ENCODE measurements around the gene NTM. TPM values are rescaled to one million over a fixed set of nuclear protein-coding genes. Genes with fewer than 3 reads are reported as not detected.

NTM gene
- total RNA-seq, 1 experiment from 2014 or later = not detected

DNA sequence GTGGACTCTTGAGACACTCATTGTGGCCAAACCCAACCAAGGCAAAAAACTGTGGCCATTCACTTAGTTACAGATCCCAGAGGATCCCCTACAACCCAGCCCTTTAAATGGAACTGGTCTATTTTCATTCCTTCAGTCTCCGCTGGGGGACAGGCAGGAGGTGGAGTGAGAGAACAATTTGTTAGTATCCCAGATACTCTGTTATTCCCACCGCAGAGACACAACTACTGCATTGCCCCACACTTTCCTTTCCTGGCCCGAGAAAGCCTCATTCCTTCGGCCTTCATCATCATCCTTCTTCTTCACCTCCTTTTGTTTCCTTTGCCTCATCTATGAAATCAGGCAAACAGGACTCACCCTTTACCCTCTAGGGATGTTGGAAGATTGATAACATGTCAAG is 191.1 kb downstream of the NTM start:
- no peaks in the 10 kb centered on the region for H4K20me1 ChIP-seq (ENCODE audit: insufficient read depth)
- H3K9me2 ChIP-seq (ENCODE audit: insufficient read depth) = no peaks in the 10 kb centered on the region
- ChIA-PET POLR2A (no interaction called here), CTCF (no interaction called here), RAD21 (ENCODE audit: low non-redundant PET in 1 of 2, low total read pairs in 2 of 2, uncharacterized antibody in 2 of 2, unreplicated experiment in 2 of 2) (no interaction called here)
- H3K27ac ChIP-seq (ENCODE audit: low read depth, low read length) = no peak overlapping the region
- H3K9ac ChIP-seq (ENCODE audit: low read length) = no peak overlapping the region
- no peak overlapping the region for H2AFZ ChIP-seq (ENCODE audit: low read depth, low read length, poor library complexity, severe bottlenecking)
- no peak for DNase-seq (ENCODE audit: low read depth, low spot score)
- no peaks in the 10 kb centered on the region for H3K36me3 ChIP-seq (ENCODE audit: control insufficient read depth in 1 of 2, insufficient read depth in 2 of 2, low read length in 2 of 2)
- intact Hi-C loops (cut with micrococcal nuclease) = no loop called here
- no peaks in the 10 kb centered on the region for H3K27me3 ChIP-seq (ENCODE audit: insufficient read depth, low read length)
- H3K4me2 ChIP-seq (ENCODE audit: low read length) = no peak overlapping the region
- H3K4me3 ChIP-seq (replicated peaks in 1 of 2; ENCODE audit: low read depth in 1 of 2, low read length in 2 of 2) = no peak overlapping the region
- H3K4me1 ChIP-seq (ENCODE audit: control insufficient read depth in 1 of 2, insufficient read depth in 2 of 2, low read length in 2 of 2) = no peaks in the 10 kb centered on the region
- no peak for TF ChIP-seq SIN3A (IDR thresholded peaks at IDR 0.05; ENCODE audit: low read depth)
- TF ChIP-seq JUND (IDR thresholded peaks at IDR 0.05) = no peak
- no peak for TF ChIP-seq ZFX (IDR thresholded peaks at IDR 0.05)
- TF ChIP-seq SRF (IDR thresholded peaks at IDR 0.05; ENCODE audit: low read depth) = no peak
- TF ChIP-seq CBX3 (IDR thresholded peaks at IDR 0.05; ENCODE audit: low read depth) = no peak
- ATAC-seq = no peak
- peaks cover 0 to 5% of the 10 kb centered on the region in 2 experiments; a peak in 2 of 4 replicates for H3K9me3 ChIP-seq (ENCODE audit: control insufficient read depth in 1 of 2, insufficient read depth in 1 of 2, low read depth in 1 of 2, low read length in 2 of 2)
- BruUV-seq (replicated peaks) = no TSS peak
- no peaks in the 10 kb centered on the region for H3K79me2 ChIP-seq (ENCODE audit: insufficient read depth, low read length)

- no peak for TF ChIP-seq JUND (IDR thresholded peaks at IDR 0.05)
- no peak for TF ChIP-seq ZFX (IDR thresholded peaks at IDR 0.05)
- no peak for TF ChIP-seq SRF (IDR thresholded peaks at IDR 0.05; ENCODE audit: low read depth)
- TF ChIP-seq, protein P1, sequence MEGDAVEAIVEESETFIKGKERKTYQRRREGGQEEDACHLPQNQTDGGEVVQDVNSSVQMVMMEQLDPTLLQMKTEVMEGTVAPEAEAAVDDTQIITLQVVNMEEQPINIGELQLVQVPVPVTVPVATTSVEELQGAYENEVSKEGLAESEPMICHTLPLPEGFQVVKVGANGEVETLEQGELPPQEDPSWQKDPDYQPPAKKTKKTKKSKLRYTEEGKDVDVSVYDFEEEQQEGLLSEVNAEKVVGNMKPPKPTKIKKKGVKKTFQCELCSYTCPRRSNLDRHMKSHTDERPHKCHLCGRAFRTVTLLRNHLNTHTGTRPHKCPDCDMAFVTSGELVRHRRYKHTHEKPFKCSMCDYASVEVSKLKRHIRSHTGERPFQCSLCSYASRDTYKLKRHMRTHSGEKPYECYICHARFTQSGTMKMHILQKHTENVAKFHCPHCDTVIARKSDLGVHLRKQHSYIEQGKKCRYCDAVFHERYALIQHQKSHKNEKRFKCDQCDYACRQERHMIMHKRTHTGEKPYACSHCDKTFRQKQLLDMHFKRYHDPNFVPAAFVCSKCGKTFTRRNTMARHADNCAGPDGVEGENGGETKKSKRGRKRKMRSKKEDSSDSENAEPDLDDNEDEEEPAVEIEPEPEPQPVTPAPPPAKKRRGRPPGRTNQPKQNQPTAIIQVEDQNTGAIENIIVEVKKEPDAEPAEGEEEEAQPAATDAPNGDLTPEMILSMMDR (IDR thresholded peaks at IDR 0.05 in 2 of 3, conservative IDR thresholded peaks at IDR 0.05 in 1 of 3; ENCODE audit: borderline replicate concordance in 1 of 3, insufficient read depth in 1 of 3, low read depth in 2 of 3, low read length in 2 of 3) = no peak
- no peak for TF ChIP-seq POLR2AphosphoS5 (IDR thresholded peaks at IDR 0.05; ENCODE audit: low read depth, low read length)
- no peak for TF ChIP-seq POLR2A (IDR thresholded peaks at IDR 0.05; ENCODE audit: borderline replicate concordance, extremely low read depth, insufficient read depth, insufficient read length)
- TF ChIP-seq CEBPB (IDR thresholded peaks at IDR 0.05; ENCODE audit: low read depth) = no peak
- TF ChIP-seq FOSL1 (IDR thresholded peaks at IDR 0.05; ENCODE audit: low read depth) = no peak
- TF ChIP-seq YY1 (IDR thresholded peaks at IDR 0.05; ENCODE audit: extremely low read depth, insufficient replicate concordance, low read depth, low read length) = no peak
- no peaks in the 10 kb centered on the region for H3K4me1 ChIP-seq (ENCODE audit: control insufficient read depth in 1 of 2, insufficient read depth in 2 of 2, low read length in 2 of 2)
- H3K27me3 ChIP-seq (ENCODE audit: insufficient read depth, low read length) = no peaks in the 10 kb centered on the region
- no peaks in the 10 kb centered on the region for H4K20me1 ChIP-seq (ENCODE audit: insufficient read depth)
- ATAC-seq = no peak
- no TSS peak for BruUV-seq (replicated peaks)
- no peak overlapping the region for H3K4me2 ChIP-seq (ENCODE audit: low read length)
- no peaks in the 10 kb centered on the region for H3K79me2 ChIP-seq (ENCODE audit: insufficient read depth, low read length)
- no peak overlapping the region for H3K4me3 ChIP-seq (replicated peaks in 1 of 2; ENCODE audit: low read depth in 1 of 2, low read length in 2 of 2)
- RAD21 ChIA-PET (ENCODE audit: low non-redundant PET in 1 of 2, low total read pairs in 2 of 2, uncharacterized antibody in 2 of 2, unreplicated experiment in 2 of 2) = no interaction called here
- no peak overlapping the region for H2AFZ ChIP-seq (ENCODE audit: low read depth, low read length, poor library complexity, severe bottlenecking)
- H3K9me3 ChIP-seq (ENCODE audit: control insufficient read depth in 1 of 2, insufficient read depth in 1 of 2, low read depth in 1 of 2, low read length in 2 of 2) = peaks cover 0 to 5% of the 10 kb centered on the region in 2 experiments; a peak in 2 of 4 replicates
- CTCF ChIA-PET = no interaction called here
- no peak for DNase-seq (ENCODE audit: low read depth, low spot score)
- H3K27ac ChIP-seq (ENCODE audit: low read depth, low read length) = no peak overlapping the region
- no peaks in the 10 kb centered on the region for H3K9me2 ChIP-seq (ENCODE audit: insufficient read depth)
- POLR2A ChIA-PET = no interaction called here
- H3K9ac ChIP-seq (ENCODE audit: low read length) = no peak overlapping the region
- no peaks in the 10 kb centered on the region for H3K36me3 ChIP-seq (ENCODE audit: control insufficient read depth in 1 of 2, insufficient read depth in 2 of 2, low read length in 2 of 2)
- intact Hi-C loops (cut with micrococcal nuclease) = no loop called here
Measured at GRCh38 chr11:131561972-131562371, 191.6 kb downstream of the NTM start.

All from HCT116 (cell line).